CD4-positive, alpha-beta T cell (primary cell): ENCODE data around the gene WDFY3. TPM values are rescaled to one million over a fixed set of nuclear protein-coding genes. Genes with fewer than 3 reads are reported as not detected.

Source experiments
- ATAC-seq: fragments of 200-7000 bp; cut with Tn5 transposase; one replicate; pipeline ENCODE4 v1.10.0; 2022; ENCODE audit warnings: mild to moderate bottlenecking; ENCODE audit not compliant: poor library complexity
- CTCF ChIA-PET: fragments of 350-600 bp; sonication (Branson Sonifier 250); formaldehyde crosslinking; loops from one replicate; lab custom pipeline; 2021; ENCODE audit warnings: antibody characterized with exemption, inconsistent platforms; lab: Charles Lee
- POLR2A ChIA-PET: fragments of 350-600 bp; sonication (Branson Sonifier 250); formaldehyde crosslinking; loops from one replicate; lab custom pipeline; 2021; ENCODE audit warnings: antibody characterized with exemption, inconsistent platforms; lab: Charles Lee
- DNase-seq, 14 experiments: peaks; one replicate each; pipeline ENCODE4 v3.0.0-alpha.2; 2013 to 2020; ENCODE audit warnings: mixed read lengths in 2 of 14
- H3K27ac ChIP-seq, 2 donors: one replicate each; pipeline versions ENCODE4 v1.5.1 to v1.7.0; 2013; ENCODE audit warnings: low read length in 2 of 2, low read depth in 1 of 2, mild to moderate bottlenecking in 1 of 2
- H3K27me3 ChIP-seq, 2 experiments: 1 replicate in 1 of 2; 2 replicates in 1 of 2; pipeline versions ENCODE4 v1.6.1 to v1.7.0; 2013; ENCODE audit warnings: low read length in 2 of 2, control low read depth in 1 of 2, mild to moderate bottlenecking in 1 of 2, moderate library complexity in 1 of 2; ENCODE audit not compliant: insufficient read depth in 2 of 2, control insufficient read depth in 1 of 2
- H3K36me3 ChIP-seq: one replicate; pipeline ENCODE4 v1.6.1; 2013; ENCODE audit warnings: low read length, control low read depth; ENCODE audit not compliant: insufficient read depth
- H3K4me1 ChIP-seq: one replicate; pipeline ENCODE4 v1.6.1; 2013; ENCODE audit warnings: low read length, control low read depth; ENCODE audit not compliant: insufficient read depth
- H3K4me3 ChIP-seq: one replicate; pipeline ENCODE4 v1.5.1; 2013; ENCODE audit warnings: mild to moderate bottlenecking, low read length, moderate library complexity
- H3K9me3 ChIP-seq, 2 experiments: 1 replicate in 1 of 2; 2 replicates in 1 of 2; pipeline versions ENCODE4 v1.6.1 to v1.7.0; 2013; ENCODE audit warnings: low read length in 2 of 2, mild to moderate bottlenecking in 2 of 2, control low read depth in 1 of 2, moderate library complexity in 1 of 2; ENCODE audit not compliant: control insufficient read depth in 1 of 2, insufficient read depth in 1 of 2
- H3K27ac Mint-ChIP-seq: one replicate; pipeline ENCODE4 v1.8.0; 2020; ENCODE audit warnings: mixed read lengths
- H3K27me3 Mint-ChIP-seq: one replicate; pipeline ENCODE4 v1.8.0; 2021; ENCODE audit warnings: mixed read lengths
- H3K36me3 Mint-ChIP-seq: one replicate; pipeline ENCODE4 v1.8.0; 2021; ENCODE audit warnings: low read depth, mixed read lengths
- H3K4me1 Mint-ChIP-seq: one replicate; pipeline ENCODE4 v1.8.0; 2021; ENCODE audit warnings: low read depth, mixed read lengths
- H3K4me3 Mint-ChIP-seq: one replicate; pipeline ENCODE4 v1.8.0; 2020; ENCODE audit warnings: mild to moderate bottlenecking, mixed read lengths
- H3K9me3 Mint-ChIP-seq: one replicate; pipeline ENCODE4 v1.8.0; 2020; ENCODE audit warnings: mixed read lengths
- CTCF ChIP-seq: fragments of 200-600 bp; IDR thresholded peaks from one replicate; pipeline ENCODE4 v1.8.0; 2022; ENCODE audit warnings: antibody characterized with exemption, mild to moderate bottlenecking
- intact Hi-C, 2 experiments: fragments of 100-400 bp; cut with DNase I in 1 of 2; cut with micrococcal nuclease in 1 of 2; formaldehyde crosslinking; loops; one replicate each; pipeline versions ENCODE4 v1.15.1 to v1.9.0; 2023 to 2025; cut with DNase I, micrococcal nuclease
- total RNA-seq, 174 experiments: library from RNA in 2 of 174; stranded (reverse) in 2 of 174; gene quantifications; one replicate each; pipeline ENCODE4 v1.2.3 and lab custom pipeline; 2021 to 2026

WDFY3 gene
- total RNA-seq, 2 experiments from 2014 or later: 0.60 to 0.75 TPM

DNA sequence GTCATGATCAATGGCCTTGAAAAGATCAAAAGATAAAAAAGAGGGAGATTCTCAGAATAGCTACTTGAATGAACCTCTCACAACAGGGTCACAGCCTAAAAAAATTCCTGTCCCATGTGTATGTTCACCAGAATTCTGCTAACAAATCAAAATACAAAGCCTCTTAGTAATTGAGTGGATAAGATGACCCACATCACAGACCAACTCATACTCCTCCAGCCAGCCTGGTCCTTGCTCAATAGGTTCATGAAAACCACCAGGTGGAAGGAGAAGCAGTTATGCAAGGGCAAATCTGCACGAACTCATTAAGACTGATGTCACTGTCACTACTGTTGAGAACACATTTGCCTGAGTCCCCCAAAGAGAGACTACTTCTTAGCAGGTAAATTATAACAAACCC lies 21.5 kb downstream of the WDFY3 start:
- no peaks in the 10 kb centered on the region for H3K4me1 ChIP-seq
- peaks cover 7 to 11% of the 10 kb centered on the region in 2 experiments for H3K9me3 ChIP-seq
- no peak overlapping the region for H3K27ac ChIP-seq
- H3K9me3 Mint-ChIP-seq: peaks cover 3% of the 10 kb centered on the region
- H3K36me3 ChIP-seq: no peaks in the 10 kb centered on the region
- DNase-seq (peak in 1 of 14 experiments; percentile 11), ATAC-seq (no peak)
- H3K4me1 Mint-ChIP-seq: no peaks in the 10 kb centered on the region
- POLR2A ChIA-PET: no interaction called here
- TF ChIP-seq CTCF: no peak
- intact Hi-C loops: no loop called here
- no peak overlapping the region for H3K4me3 ChIP-seq
- no peak overlapping the region for H3K27ac Mint-ChIP-seq
- H3K27me3 ChIP-seq: no peaks in the 10 kb centered on the region
- no peaks in the 10 kb centered on the region for H3K27me3 Mint-ChIP-seq
- CTCF ChIA-PET: no interaction called here
- no peak overlapping the region for H3K4me3 Mint-ChIP-seq
- H3K36me3 Mint-ChIP-seq: no peaks in the 10 kb centered on the region

DNA sequence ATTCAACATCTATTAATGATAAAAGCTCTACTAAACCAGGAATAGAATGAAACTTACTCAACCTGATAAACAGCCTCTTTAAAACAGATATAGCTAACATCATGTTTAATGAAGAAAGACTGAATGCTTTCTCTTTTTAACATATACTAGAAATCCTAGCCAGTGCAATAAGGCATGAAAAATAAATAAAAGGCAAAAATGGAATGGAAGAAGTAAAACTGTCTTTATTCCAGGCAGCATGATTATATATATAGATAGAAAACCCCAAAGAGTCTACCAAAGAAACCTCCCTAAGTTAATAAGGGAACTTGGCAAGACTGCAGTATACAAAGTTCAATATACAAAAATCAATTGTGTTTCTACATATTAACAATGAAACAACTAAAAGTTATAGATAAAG lies 25.5 kb downstream of the WDFY3 start:
- intact Hi-C loops: no loop called here
- DNase-seq (no peak), ATAC-seq (no peak)
- ChIA-PET CTCF (no interaction called here), POLR2A (no interaction called here)
- Mint-ChIP-seq H3K27ac (no peak overlapping the region), H3K4me3 (no peak overlapping the region), H3K9me3 (peaks cover 3% of the 10 kb centered on the region), H3K27me3 (no peaks in the 10 kb centered on the region), H3K36me3 (no peaks in the 10 kb centered on the region), H3K4me1 (no peaks in the 10 kb centered on the region)
- Histone ChIP-seq H3K27ac (no peak overlapping the region), H3K9me3 (peaks cover 8 to 11% of the 10 kb centered on the region in 2 experiments), H3K4me1 (no peaks in the 10 kb centered on the region), H3K36me3 (no peaks in the 10 kb centered on the region), H3K27me3 (no peaks in the 10 kb centered on the region), H3K4me3 (no peak overlapping the region)
- no peak for TF ChIP-seq CTCF

- Mint-ChIP-seq H3K9me3 (peaks cover 3% of the 10 kb centered on the region), H3K4me1 (no peaks in the 10 kb centered on the region), H3K27me3 (no peaks in the 10 kb centered on the region), H3K27ac (no peak overlapping the region), H3K36me3 (no peaks in the 10 kb centered on the region), H3K4me3 (no peak overlapping the region)
- TF ChIP-seq CTCF: no peak
- intact Hi-C loops: no loop called here
- Histone ChIP-seq H3K27ac (no peak overlapping the region), H3K4me3 (no peak overlapping the region), H3K9me3 (peaks cover 4 to 11% of the 10 kb centered on the region in 2 experiments), H3K27me3 (no peaks in the 10 kb centered on the region), H3K4me1 (no peaks in the 10 kb centered on the region), H3K36me3 (no peaks in the 10 kb centered on the region)
- ChIA-PET CTCF (no interaction called here), POLR2A (interaction anchor here (0.8 kb wide), 1 partner anchor 19 kb away, joined by 3 read pairs; no protein-coding TSS in a partner anchor)
- no peak for DNase-seq
- ATAC-seq: no peak
Measured at GRCh38 chr4:84939113-84939512, 27.4 kb downstream of the WDFY3 start.
